Mesendoderm (in vitro differentiated cells): ENCODE measurements around the gene INO80.

Experiments
- DNase-seq: peaks from one replicate; pipeline ENCODE4 v3.0.0; 2013
- H2AK5ac ChIP-seq: 2 replicates; pipeline ENCODE4 v1.6.1; 2013; ENCODE audit warnings: low read length, inconsistent platforms
- H2BK120ac ChIP-seq: 2 replicates; pipeline ENCODE4 v1.6.1; 2013; ENCODE audit warnings: low read depth, mild to moderate bottlenecking, low read length, moderate library complexity, mixed read lengths
- H2BK15ac ChIP-seq: replicated peaks from 2 replicates; pipeline ENCODE4 v1.6.1; 2013; ENCODE audit warnings: low read depth, mild to moderate bottlenecking, moderate library complexity
- H2BK5ac ChIP-seq: 2 replicates; pipeline ENCODE4 v1.6.1; 2013; ENCODE audit warnings: low read length, inconsistent platforms
- H3K18ac ChIP-seq: 2 replicates; pipeline ENCODE4 v1.6.1; 2013; ENCODE audit warnings: mild to moderate bottlenecking, low read length, mixed read lengths
- H3K23ac ChIP-seq: one replicate; pipeline ENCODE4 v1.6.1; 2013; ENCODE audit warnings: low read length
- H3K27ac ChIP-seq: 2 replicates; pipeline ENCODE4 v1.5.1; 2013; ENCODE audit warnings: low read depth, mild to moderate bottlenecking, inconsistent platforms, low read length, moderate library complexity
- H3K27me3 ChIP-seq: 2 replicates; pipeline ENCODE4 v1.6.1; 2013; ENCODE audit warnings: low read length, control low read depth, mild to moderate bottlenecking, inconsistent platforms; ENCODE audit not compliant: insufficient read depth, poor library complexity
- H3K36me3 ChIP-seq: 2 replicates; pipeline ENCODE4 v1.6.1; 2013; ENCODE audit warnings: low read length, inconsistent platforms; ENCODE audit not compliant: control insufficient read depth, insufficient read depth
- H3K4ac ChIP-seq: one replicate; pipeline ENCODE4 v1.6.1; 2013; ENCODE audit warnings: low read depth, mild to moderate bottlenecking, low read length, moderate library complexity
- H3K4me1 ChIP-seq: 2 replicates; pipeline ENCODE4 v1.6.1; 2013; ENCODE audit warnings: low read depth, low read length, inconsistent platforms; ENCODE audit not compliant: control insufficient read depth
- H3K4me2 ChIP-seq: 2 replicates; pipeline ENCODE4 v1.6.1; 2013; ENCODE audit warnings: low read length
- H3K4me3 ChIP-seq: 2 replicates; pipeline ENCODE4 v1.5.1; 2013; ENCODE audit warnings: mild to moderate bottlenecking, low read length
- H3K56ac ChIP-seq: one replicate; pipeline ENCODE4 v1.6.1; 2013; ENCODE audit warnings: low read length
- H3K79me1 ChIP-seq: 2 replicates; pipeline ENCODE4 v1.6.1; 2013; ENCODE audit warnings: low read length, inconsistent platforms
- H3K79me2 ChIP-seq: 2 replicates; pipeline ENCODE4 v1.6.1; 2013; ENCODE audit warnings: mild to moderate bottlenecking, low read length; ENCODE audit not compliant: control insufficient read depth, insufficient read depth
- H3K9ac ChIP-seq: 2 replicates; pipeline ENCODE4 v1.6.1; 2013; ENCODE audit warnings: low read length, inconsistent platforms
- H4K5ac ChIP-seq: one replicate; pipeline ENCODE4 v1.6.1; 2013; ENCODE audit warnings: low read length
- H4K8ac ChIP-seq: one replicate; pipeline ENCODE4 v1.6.1; 2013; ENCODE audit warnings: low read depth, mild to moderate bottlenecking, control low read depth, low read length, moderate library complexity
- WGBS: extraction: QIAGEN DNeasy Blood & Tissue Kit; methylation state at CpG from one replicate; pipeline ENCODE4 v1.1.7; 2013; ENCODE audit warnings: low lambda C conversion rate, missing lambda C conversion rate; ENCODE audit not compliant: insufficient coverage; ENCODE audit errors: extremely low coverage; 5-methylcytosine and 5-hydroxymethylcytosine counted together

Gene INO80

DNA sequence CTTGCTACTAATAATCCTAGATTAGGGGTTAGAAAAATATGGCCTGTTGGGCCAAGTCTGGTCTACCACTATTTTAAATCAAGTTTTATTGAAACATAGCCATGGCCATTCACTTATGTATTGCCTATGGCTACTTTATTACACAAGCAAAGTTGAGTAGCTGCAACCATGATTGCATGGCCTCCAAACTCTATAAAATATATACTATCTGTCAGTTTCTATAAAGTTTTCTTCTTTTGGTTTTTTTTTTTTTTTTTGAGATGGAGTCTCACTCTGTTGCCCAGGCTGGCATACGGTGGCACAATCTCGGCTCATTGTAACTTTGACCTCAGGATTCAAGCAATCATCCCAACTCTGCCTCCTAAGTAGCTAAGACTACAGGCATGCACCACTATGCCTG, 60.4 kb downstream of the INO80 start:
- H3K18ac ChIP-seq, result no peak overlapping the region
- WGBS, result no CpG with 5 or more reads among the region's 2 CpGs
- no peak overlapping the region for H3K27ac ChIP-seq
- no peaks in the 10 kb centered on the region for H3K27me3 ChIP-seq
- no peak overlapping the region for H2BK15ac ChIP-seq
- H3K9ac ChIP-seq, result no peak overlapping the region
- no peak for DNase-seq
- no peak overlapping the region for H2BK5ac ChIP-seq
- H3K23ac ChIP-seq, result no peak overlapping the region
- no peaks in the 10 kb centered on the region for H3K79me2 ChIP-seq
- H3K4me3 ChIP-seq, result no peak overlapping the region
- no peak overlapping the region for H2AK5ac ChIP-seq
- no peak overlapping the region for H3K4me2 ChIP-seq
- no peaks in the 10 kb centered on the region for H3K79me1 ChIP-seq
- no peaks in the 10 kb centered on the region for H3K4me1 ChIP-seq
- no peak overlapping the region for H3K4ac ChIP-seq
- H4K8ac ChIP-seq, result no peak overlapping the region
- no peak overlapping the region for H4K5ac ChIP-seq
- H3K36me3 ChIP-seq, result peaks cover 12% of the 10 kb centered on the region
- no peak overlapping the region for H3K56ac ChIP-seq
- H2BK120ac ChIP-seq, result no peak overlapping the region

DNA sequence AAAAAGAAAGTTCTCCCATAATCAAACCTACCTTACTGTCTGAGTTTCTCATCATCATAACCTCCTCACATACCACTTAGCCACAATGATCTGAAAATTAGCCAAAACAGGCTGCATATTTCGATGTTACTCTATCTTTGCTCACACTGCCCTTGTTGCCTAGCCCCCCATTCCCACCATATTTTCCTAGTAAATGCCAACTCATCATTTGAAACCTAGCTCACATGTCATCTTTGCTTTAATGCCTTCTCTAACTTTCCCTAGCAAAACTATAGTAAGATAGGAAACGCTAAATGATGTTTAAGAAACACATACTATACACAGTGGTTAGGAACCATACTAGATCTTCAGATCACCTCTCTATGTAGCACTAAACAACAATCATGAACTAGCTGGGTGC, 64.9 kb downstream of the INO80 start:
- no peaks in the 10 kb centered on the region for H3K27me3 ChIP-seq
- no peak overlapping the region for H2BK5ac ChIP-seq
- H3K79me2 ChIP-seq, result no peaks in the 10 kb centered on the region
- no peak overlapping the region for H4K5ac ChIP-seq
- no peak overlapping the region for H3K4ac ChIP-seq
- no peak overlapping the region for H2AK5ac ChIP-seq
- no peak overlapping the region for H3K4me3 ChIP-seq
- no peak overlapping the region for H3K23ac ChIP-seq
- no peak overlapping the region for H3K9ac ChIP-seq
- no peaks in the 10 kb centered on the region for H3K4me1 ChIP-seq
- no peak overlapping the region for H2BK15ac ChIP-seq
- H3K4me2 ChIP-seq, result no peak overlapping the region
- no CpG with 5 or more reads among the region's 2 CpGs for WGBS
- no peak overlapping the region for H3K27ac ChIP-seq
- H3K36me3 ChIP-seq, result peaks cover 10% of the 10 kb centered on the region
- H4K8ac ChIP-seq, result no peak overlapping the region
- DNase-seq, result no peak
- no peak overlapping the region for H3K18ac ChIP-seq
- H3K56ac ChIP-seq, result no peak overlapping the region
- no peak overlapping the region for H2BK120ac ChIP-seq
- H3K79me1 ChIP-seq, result no peaks in the 10 kb centered on the region

DNA sequence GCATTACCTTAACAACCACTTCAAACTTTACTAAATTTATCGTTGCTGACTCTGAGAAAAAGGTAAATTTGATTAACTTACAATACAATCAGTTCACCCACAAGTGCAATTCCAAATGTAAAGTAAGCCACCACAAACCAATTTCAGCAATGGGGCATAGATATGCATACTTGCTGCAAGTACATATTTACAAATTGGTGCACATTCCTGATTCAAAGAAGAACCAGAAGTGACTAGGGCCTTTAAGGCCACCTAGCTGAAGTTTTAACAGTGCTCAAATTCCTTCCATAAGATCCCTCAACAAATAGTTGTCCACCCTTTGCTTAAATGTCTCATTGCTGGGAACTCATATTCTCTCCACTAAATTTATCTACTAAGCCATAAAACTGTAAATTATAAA, 67.2 kb downstream of the INO80 start:
- DNase-seq, result no peak
- H3K4ac ChIP-seq, result no peak overlapping the region
- no peak overlapping the region for H3K4me3 ChIP-seq
- H3K9ac ChIP-seq, result no peak overlapping the region
- H3K79me1 ChIP-seq, result no peaks in the 10 kb centered on the region
- H3K23ac ChIP-seq, result no peak overlapping the region
- peaks cover 10% of the 10 kb centered on the region for H3K36me3 ChIP-seq
- no peaks in the 10 kb centered on the region for H3K79me2 ChIP-seq
- no CpG with 5 or more reads among the region's 1 CpG for WGBS
- H3K27me3 ChIP-seq, result no peaks in the 10 kb centered on the region
- no peak overlapping the region for H2BK15ac ChIP-seq
- H4K8ac ChIP-seq, result no peak overlapping the region
- H2AK5ac ChIP-seq, result no peak overlapping the region
- no peak overlapping the region for H3K56ac ChIP-seq
- no peak overlapping the region for H3K27ac ChIP-seq
- no peak overlapping the region for H2BK5ac ChIP-seq
- no peak overlapping the region for H3K4me2 ChIP-seq
- H2BK120ac ChIP-seq, result no peak overlapping the region
- H3K4me1 ChIP-seq, result no peaks in the 10 kb centered on the region
- H3K18ac ChIP-seq, result no peak overlapping the region
- no peak overlapping the region for H4K5ac ChIP-seq

DNA sequence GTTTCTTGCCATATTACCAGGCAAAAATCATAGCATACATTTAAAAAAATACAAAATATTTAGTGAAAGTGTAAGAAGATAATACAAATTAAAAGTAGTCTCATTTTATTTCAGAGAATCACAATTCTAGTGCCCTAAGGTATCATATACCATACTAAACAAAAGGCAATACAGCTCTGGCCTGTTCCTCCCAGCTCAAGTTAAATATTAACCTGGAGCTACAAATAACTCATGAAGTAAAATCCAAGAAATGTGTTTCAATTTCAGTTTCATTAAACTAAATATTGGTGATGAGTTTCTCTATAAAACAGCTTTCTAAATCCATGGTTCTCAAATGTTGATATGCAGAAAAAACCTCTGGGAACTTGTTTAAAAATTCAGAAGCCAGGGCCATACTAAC, 67.7 kb downstream of the INO80 start:
- Histone ChIP-seq H2BK5ac (no peak overlapping the region), H3K4me2 (no peak overlapping the region), H3K4me3 (no peak overlapping the region), H3K4me1 (no peaks in the 10 kb centered on the region), H2BK15ac (no peak overlapping the region), H3K18ac (no peak overlapping the region), H3K79me2 (no peaks in the 10 kb centered on the region), H3K56ac (no peak overlapping the region), H3K4ac (no peak overlapping the region), H3K79me1 (no peaks in the 10 kb centered on the region), H3K23ac (no peak overlapping the region), H3K27me3 (no peaks in the 10 kb centered on the region), H3K27ac (no peak overlapping the region), H3K9ac (no peak overlapping the region), H4K8ac (no peak overlapping the region), H3K36me3 (peaks cover 10% of the 10 kb centered on the region), H2BK120ac (no peak overlapping the region), H4K5ac (no peak overlapping the region), H2AK5ac (no peak overlapping the region)
- DNase-seq, result no peak

DNA sequence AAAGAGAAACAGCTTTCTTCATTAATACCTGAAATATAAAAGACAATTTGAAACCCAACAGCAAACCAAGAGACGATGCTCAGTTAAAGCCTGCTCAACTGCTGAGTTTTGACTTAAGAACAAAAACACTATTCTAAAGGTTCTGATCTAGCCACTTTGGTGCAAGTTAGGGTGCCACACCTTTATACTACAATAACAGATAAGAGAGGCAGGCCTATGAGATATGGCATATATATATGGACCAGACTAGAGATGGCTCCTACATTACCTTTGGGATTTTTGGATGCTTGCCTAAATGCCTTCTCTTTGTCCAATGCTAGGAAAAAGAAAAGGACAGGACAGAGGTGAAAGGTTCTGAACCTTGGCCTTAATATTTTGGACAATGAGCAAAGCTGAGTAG, 68.6 kb downstream of the INO80 start:
- no peaks in the 10 kb centered on the region for H3K79me2 ChIP-seq
- no peak for DNase-seq
- no peak overlapping the region for H3K56ac ChIP-seq
- no peak overlapping the region for H2BK120ac ChIP-seq
- H4K8ac ChIP-seq, result no peak overlapping the region
- H3K18ac ChIP-seq, result no peak overlapping the region
- H3K36me3 ChIP-seq, result peaks cover 8% of the 10 kb centered on the region
- H2AK5ac ChIP-seq, result no peak overlapping the region
- no peaks in the 10 kb centered on the region for H3K4me1 ChIP-seq
- H3K4me3 ChIP-seq, result no peak overlapping the region
- no peak overlapping the region for H3K23ac ChIP-seq
- H2BK5ac ChIP-seq, result no peak overlapping the region
- H3K4me2 ChIP-seq, result no peak overlapping the region
- no CpG with 5 or more reads among the region's 1 CpG for WGBS
- H4K5ac ChIP-seq, result no peak overlapping the region
- no peak overlapping the region for H3K4ac ChIP-seq
- H3K79me1 ChIP-seq, result no peaks in the 10 kb centered on the region
- H3K27me3 ChIP-seq, result no peaks in the 10 kb centered on the region
- no peak overlapping the region for H3K27ac ChIP-seq
- H3K9ac ChIP-seq, result no peak overlapping the region
- no peak overlapping the region for H2BK15ac ChIP-seq

DNA sequence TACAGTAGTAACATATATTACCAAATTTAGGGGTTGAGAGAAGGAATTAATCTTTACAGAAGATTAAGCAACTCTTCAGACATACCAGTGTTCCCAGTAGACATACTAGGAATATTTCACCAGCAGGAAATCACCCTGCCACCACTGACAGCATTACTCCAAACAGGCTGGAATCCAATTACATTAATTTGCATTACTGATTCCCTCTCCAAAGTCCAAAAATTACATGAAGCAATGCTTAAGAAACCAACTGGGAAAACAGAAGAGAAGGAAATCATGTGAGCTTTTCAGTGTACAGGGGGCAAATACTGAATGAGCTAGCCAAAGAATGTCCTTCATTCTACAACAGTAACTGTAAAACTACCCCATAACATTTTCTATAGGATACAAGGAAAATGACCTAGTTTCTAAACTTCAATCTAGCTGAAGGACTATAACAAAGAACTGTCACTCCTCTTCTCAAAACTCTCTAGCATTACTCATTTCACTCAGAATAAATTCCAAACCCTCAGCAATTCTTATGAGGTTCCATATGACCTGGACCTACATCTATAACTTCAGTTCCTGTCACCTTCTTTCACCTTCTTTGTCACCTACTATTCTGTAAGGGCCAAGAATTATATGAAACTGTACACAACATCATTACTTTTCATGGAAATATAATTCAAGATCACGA, 72.7 kb downstream of the INO80 start:
- H2BK5ac ChIP-seq, result no peak overlapping the region
- DNase-seq, result no peak
- H4K8ac ChIP-seq, result no peak overlapping the region
- H2AK5ac ChIP-seq, result no peak overlapping the region
- no peaks in the 10 kb centered on the region for H3K79me1 ChIP-seq
- H3K4me3 ChIP-seq, result no peak overlapping the region
- H3K27ac ChIP-seq, result no peak overlapping the region
- no peak overlapping the region for H4K5ac ChIP-seq
- no peaks in the 10 kb centered on the region for H3K4me1 ChIP-seq
- H3K4me2 ChIP-seq, result no peak overlapping the region
- no peak overlapping the region for H3K18ac ChIP-seq
- H3K9ac ChIP-seq, result no peak overlapping the region
- no peak overlapping the region for H2BK120ac ChIP-seq
- H3K56ac ChIP-seq, result no peak overlapping the region
- no CpG with 5 or more reads among the region's 1 CpG for WGBS
- H3K4ac ChIP-seq, result no peak overlapping the region
- no peaks in the 10 kb centered on the region for H3K27me3 ChIP-seq
- H3K23ac ChIP-seq, result no peak overlapping the region
- H3K36me3 ChIP-seq, result no peaks in the 10 kb centered on the region
- H3K79me2 ChIP-seq, result no peaks in the 10 kb centered on the region
- H2BK15ac ChIP-seq, result no peak overlapping the region
